PC-9 (cell line): ENCODE measurements around the gene ANKS1B.

Experiments used
- EZH2 ChIP-seq: fragments of 200-600 bp; sonication (generic); IDR thresholded peaks from 2 replicates; pipeline ENCODE4 v1.8.0; 2017; ENCODE audit warnings: antibody characterized with exemption, low read depth
- TF ChIP-seq, protein P1 (sequence below): fragments of 200-600 bp; sonication (generic); conservative IDR thresholded peaks from 2 replicates; pipeline ENCODE4 v1.6.1; 2017; ENCODE audit warnings: mixed run types, antibody characterized with exemption, mild to moderate bottlenecking, moderate library complexity

DNA sequence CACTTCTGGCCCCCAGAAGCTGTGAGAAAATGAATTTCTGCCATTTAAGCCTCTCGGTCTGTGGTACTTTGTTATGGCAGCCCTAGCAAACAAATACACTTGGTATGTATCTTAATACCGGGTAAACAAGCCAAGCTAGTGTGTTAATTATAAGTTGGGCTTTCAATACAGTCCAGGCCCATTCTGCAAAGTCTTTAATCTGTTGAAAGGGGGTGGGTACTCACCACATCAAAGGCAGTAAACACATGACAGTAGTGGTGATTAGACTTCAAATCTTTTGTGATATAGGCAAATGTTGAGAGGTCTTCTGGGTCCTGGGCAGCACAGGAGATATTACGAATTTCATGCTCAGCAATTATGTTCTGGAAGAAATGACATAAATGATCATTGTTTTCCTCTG, 1211.9 kb downstream of the ANKS1B start:
- TF ChIP-seq, protein P1, sequence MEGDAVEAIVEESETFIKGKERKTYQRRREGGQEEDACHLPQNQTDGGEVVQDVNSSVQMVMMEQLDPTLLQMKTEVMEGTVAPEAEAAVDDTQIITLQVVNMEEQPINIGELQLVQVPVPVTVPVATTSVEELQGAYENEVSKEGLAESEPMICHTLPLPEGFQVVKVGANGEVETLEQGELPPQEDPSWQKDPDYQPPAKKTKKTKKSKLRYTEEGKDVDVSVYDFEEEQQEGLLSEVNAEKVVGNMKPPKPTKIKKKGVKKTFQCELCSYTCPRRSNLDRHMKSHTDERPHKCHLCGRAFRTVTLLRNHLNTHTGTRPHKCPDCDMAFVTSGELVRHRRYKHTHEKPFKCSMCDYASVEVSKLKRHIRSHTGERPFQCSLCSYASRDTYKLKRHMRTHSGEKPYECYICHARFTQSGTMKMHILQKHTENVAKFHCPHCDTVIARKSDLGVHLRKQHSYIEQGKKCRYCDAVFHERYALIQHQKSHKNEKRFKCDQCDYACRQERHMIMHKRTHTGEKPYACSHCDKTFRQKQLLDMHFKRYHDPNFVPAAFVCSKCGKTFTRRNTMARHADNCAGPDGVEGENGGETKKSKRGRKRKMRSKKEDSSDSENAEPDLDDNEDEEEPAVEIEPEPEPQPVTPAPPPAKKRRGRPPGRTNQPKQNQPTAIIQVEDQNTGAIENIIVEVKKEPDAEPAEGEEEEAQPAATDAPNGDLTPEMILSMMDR = no peak
- TF ChIP-seq EZH2 = no peak
